HG02588 (cell line): ENCODE data around the gene TRAF1.
A peak's percentile ranks its signal among the peaks of the same experiment; 100 is the strongest.

Experiments
- ATAC-seq: cut with Tn5 transposase; IDR thresholded peaks from one replicate; pipeline ENCODE4 v1.9.1; 2021; ENCODE audit warnings: mild to moderate bottlenecking, moderate library complexity; ENCODE audit not compliant: unreplicated experiment

Gene TRAF1

DNA sequence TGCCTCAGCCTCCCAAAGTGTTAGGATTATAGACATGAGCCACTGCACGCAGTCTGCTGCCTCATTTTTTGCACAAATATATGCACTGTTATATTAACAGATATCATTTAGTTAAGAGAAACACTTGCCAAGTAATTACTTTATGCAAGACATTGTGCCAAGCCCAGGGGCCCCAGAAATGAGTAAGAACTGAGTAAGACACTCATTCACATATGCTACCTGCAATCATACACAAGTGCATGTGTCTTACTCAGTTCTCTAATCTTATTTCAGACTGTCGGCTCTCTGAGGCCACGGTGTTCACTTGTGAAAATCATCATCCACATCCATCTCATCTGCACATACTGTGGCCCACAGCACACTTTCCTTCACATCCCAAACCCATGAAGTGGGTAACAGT, 16.0 kb downstream of the TRAF1 start:
- ATAC-seq = no peak

DNA sequence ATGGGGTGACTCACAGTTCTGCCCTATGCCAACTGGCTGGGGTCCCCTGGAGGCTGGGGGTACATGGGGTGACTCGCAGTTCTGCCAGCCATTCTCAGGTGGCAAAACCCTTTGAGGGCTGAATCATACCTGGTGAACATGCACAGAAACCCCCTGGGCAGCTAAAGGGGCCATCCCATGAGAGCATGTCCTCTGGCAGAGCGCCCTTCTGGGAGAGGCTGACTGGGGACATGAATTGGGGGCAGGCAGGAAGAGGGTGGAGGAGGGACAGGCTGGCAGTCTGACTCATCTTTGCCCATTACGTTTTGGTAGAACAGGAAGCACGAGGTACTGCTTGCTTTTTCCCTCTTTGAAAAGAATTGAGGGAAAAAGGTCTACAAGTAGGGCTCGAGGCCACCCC, 16.7 kb downstream of the TRAF1 start:
- ATAC-seq = no peak

DNA sequence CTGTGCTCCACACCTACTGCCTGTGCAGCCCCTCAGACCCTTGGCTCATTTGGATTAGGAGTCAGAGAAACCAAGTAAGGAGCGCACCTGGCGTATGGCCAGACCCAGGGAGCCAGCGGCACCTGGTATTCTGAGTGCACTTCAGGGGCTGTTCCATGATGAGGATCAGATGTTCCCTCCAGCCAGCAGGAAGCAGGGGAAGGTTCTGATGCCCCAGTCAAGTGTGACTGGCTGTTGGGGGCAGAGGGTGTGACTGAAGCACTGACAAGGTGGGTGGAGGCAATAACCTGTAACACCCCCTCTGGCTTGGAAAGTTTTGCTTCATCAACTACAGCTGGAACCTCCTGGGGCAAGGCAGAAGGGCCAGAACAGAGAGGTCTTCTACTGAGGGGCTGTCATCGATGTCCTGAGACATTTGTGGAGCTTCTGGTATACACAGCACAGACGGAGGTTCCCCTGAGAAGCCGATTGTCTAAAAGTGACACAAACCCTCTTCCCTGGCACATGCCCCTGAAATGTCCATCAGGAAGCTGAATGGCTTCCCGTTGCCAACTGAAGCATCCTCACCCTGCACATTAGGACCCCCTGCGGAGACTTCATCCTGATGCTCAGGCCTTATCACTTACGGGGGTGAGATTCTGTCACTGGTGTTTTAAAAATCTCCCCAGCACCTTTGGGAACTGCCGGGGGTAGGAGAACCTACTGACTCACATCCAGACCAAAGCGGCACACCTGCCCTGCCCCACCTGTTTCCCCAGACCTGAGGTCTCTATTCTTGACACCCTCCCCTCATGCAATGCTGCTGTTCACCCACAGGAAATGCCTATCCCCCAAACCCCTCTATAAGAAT, 21.1 kb downstream of the TRAF1 start:
- no peak for ATAC-seq

DNA sequence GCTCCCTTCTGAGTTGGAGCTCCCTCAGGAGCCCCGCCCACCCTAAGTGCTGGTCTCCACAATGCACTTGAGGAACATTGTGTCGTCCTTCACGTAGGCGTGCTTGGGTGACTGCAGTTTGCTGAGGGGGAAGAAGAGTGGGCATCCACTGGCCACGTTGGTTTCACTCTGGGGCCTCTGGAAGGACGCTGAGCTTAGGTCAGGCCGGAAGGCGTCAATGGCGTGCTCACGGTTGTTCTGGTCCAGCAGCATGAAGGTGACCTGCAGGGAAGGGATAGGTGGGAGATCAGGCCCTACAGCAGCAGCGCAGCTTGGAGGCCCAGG, 21.7 kb downstream of the TRAF1 start:
- ATAC-seq = no peak

DNA sequence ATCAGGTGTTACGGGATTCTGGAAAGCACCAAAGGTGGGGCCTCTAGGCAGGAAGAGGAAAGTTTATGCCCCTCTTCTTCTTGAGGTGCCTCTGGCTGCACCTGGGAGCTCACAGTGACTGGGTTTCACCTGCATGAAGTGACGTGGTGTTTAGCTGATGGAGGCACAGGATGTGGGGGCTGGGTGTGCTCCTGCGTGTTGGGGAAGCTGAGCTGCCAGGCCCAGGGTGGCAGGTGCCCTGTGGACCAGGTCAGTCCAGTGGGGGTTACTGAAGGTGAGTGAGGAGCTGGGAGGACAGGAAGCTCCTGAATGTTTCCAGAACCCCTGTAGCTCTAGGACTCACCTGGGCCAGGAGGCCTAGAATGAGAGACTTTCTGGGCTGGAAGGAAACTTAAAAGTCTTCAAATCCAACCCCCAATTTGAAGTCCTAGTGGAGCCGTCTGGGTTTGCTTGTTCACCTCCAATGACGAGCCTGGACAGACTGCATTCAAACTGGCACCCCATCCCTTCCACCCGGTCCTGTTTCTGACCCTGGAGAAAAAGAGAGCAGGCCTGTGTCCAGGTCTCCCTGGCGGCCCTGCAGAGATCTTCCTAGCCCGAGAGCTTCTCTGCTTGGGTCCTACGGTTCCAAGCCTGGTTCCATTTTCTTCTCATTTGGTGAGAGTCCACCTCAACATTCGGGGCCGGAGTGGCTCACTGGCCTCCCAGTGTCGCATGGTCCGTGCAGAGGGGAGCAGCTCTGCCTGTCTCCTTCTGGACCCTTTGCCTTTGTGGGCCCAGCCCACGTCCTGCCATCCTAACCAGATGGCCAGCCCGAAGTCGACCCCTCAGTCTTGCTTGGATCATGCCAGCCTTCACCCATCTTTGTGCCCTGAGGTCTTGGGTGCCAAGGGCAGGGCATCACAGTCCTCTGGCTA, 22.3 kb downstream of the TRAF1 start:
- ATAC-seq = no peak

DNA sequence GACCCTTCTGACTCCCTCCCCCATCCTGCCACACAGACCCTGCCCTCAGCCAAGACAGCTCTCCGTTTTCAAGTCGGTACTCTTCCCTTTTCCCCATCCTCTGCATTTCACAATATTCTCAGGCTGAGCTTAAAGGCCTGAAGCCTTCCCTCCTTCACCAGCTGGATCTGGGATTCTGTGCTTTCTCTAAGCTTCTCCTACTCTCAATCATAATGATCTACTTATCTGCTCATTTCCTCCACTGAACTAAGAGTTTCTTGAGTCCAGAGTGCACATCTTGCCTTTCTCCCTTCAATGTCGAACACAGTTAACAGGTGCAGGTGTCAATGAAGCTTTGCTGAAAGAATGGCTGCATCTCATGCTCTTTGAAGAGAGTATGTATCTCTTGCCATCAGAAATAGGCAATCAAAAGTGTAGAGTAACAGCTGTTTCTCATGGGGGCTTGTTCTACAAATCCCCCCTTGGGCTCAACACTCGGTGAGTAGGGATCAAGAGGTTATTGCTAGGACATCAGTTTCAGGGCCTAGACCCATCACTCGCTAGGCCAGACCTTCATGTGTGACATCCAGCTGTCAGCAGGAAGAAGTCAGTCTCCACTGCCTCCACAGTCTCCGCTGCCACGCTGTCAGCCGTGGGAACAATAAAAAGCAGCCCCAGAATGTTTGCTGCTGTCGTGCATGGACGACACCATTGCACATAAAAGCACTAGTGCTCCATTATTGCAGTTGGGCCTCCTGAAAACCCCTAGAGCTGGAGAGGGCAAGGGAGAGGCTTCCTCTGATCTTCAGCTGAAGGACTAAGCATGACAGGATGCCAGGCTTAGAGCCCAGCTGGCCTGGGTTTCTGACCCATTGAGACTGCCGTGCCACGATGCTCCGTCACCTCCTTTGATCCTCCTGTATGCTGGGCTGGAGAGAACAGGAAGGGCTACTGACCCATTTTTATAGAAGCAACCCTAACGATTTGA, 23.7 kb downstream of the TRAF1 start:
- ATAC-seq = no peak

DNA sequence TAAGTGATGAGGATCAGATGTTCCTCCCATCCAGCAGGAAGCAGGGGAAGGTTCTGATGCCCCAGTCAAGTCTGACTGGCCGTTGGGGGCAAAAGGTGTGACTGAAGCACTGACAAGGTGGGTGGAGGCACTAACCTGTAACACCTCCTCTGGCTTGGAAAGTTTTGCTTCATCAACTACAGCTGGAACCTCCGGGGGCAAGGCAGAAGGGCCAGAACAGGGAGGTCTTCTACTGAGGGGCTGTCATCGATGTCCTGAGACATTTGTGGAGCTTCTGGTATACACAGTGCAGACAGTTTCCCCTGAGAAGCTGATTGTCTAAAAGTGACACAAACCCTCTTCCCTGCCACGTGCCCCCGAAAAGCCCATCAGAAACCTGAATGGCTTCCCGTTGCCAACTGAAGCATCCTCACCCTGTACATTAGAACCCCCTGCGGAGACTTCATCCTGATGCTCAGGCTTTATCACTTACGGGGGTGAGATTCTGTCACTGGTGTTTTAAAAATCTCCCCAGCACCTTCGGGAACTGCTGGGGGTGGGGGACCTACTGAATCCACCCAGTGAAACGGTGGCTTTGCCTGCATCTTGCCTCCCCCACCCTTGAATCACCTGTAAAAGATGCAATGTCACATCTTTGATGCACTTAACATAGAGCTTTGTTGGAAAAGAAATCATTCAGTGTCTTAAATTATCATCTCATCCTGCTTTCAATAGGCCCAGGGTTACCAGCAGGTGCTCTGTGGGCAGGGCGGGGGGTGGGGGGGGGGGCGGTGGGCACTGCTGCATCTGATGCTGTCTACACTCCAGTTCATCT, 24.6 kb downstream of the TRAF1 start:
- no peak for ATAC-seq

DNA sequence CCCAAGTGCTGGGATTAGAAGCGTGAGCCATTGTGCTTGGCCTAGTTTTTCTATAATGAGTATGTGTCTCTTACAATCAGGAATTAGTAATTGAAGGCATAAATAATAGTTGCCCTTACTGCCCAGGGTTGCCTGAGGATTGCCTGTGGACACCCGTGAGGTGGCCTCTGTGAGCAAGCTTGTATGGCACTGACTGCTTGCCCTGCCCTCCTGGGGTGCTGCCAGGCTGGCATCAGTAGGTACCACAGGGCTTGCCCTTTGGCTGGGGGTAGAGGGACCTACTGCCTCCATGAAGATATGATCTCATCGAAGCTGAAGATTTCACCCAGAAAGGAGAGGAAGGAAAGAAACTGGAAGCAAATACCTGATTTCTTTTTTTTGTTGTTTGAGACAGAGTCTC, 25.8 kb downstream of the TRAF1 start:
- ATAC-seq = no peak

DNA sequence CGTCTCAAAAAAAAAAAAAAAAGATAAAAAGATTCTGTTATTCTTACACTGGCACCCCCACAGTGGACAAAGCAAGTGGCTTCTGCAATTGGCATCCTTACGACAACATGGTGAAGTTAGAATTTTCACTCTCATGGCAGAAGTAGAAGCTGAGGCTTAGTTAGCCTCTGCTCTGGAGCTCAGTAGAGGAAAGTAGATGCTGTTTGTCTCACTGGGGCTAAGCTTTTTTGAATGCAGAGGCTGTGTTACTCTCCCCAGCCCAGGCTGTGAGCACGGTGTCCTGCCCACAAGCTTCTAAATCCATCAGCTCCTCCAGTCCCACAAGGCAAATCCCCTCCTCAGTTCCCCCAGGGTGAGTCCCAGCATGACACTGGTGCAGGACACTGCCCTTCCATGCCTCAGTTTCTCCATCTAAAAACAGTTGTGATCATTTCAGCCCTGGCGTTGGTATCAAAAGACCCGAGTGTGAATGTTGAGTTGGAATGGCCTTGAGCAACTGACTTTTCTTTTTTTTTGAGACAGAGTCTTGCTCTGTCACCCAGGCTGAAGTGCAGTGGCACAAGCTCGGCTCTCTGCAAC, 27.0 kb downstream of the TRAF1 start:
- ATAC-seq = no peak

DNA sequence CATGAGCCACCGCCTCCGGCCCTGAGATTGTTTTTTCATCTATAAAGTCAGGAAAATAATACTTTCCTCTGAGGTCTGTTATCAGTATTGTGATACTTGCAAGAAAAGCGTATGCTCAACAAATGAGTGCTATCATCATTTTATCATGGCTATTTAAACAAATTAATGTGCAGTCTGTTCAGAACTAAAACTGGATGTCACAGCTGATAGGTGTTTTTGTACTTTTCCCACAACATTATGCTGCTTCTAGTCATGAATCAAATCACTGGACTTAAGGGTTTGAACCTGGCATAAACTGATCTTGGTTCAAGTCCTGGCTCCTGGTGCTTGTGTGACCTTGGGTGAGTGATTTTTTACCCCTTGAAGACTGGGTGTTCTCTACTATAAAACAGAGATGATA, 28.2 kb downstream of the TRAF1 start:
- ATAC-seq = no peak

DNA sequence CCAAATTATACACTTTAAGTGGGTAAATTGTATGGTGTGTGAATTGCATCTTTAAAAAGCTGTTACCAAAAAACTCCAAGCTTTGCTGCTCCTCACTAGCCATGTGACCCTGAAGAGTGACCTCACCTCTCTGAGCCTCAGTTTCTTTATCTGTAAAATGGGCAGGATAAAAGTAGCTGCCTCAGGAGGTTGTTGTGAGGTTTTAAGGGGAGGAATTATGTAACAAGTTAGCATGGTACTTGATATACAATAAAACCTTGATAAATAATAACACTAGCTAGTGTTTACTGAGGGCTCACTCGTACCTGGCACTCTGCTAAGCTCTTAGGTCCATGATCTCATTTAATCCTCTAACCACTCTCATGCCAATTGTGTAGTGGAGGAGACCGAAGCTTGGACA, 30.6 kb downstream of the TRAF1 start:
- ATAC-seq = no peak

DNA sequence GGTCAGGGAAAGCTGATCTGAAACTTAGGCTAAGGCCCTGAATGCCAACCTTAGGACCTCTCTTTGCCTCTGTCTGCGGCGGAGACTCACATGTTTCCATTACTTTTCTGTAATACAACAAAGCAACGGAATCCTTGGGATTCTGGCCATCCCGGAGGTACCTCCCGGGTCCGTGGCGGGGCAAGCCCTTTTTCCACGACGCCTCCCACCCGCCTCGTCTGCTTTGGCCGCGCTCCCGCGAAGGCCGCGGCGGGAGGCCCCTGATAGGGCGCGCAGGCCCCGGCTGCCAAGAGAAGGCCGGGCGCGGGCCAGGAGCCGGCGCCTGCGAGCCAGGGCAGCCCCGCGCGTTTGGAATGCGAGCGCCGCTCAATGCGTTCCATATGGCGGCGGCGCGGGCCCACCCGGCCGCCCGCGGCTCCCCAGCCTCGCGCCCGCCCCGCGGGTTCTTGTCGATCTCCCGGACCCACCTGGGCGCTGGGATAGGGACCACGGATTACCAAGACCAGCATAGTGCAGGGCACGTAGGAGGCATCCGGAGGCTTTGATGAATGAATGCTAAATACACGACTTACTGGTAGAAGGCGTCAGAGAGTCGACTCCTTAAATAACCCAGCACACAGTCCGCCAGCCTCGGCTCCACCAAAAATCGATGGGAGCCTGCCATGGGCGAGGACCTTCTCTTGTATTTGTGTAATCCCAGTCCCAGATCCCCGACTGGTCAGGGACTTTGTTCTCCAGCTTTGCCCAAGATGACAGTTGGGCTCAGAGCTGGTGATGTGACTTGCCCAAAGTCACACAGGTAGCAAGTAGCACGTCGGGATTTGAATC, 32.1 kb downstream of the TRAF1 start:
- ATAC-seq = no peak

DNA sequence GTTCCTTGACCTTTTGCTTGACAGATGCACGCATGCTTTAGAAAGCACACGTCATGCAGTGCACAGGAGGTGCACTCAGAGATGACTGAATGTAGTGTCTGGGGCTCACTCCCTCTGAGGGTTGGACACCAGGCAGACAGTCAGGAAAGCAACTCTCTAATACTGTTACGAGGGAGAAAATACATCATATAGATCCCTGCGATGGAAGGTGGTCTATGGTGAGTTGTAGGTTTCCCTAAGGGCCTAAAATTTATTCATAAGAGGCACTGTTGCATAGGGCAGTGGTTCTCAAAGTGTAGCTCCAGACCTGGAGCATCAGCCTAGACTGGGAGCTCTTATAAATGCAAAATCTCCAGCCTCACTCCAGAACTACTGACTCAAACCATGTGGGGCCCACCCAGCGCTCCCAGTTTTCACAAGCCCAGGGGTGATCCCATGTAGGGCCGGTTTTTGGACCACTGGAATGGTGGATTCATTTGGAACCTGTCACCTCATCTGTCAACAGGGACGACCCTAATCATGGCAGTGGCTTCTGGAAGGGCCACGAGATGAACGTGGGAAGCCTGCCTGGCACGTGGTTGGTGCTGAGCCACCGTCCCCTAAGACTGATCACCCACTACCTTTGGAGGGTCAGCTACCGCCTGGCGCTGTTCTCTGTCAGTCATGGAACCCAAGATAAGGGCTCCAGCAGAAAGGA, 32.8 kb downstream of the TRAF1 start:
- ATAC-seq = no peak

DNA sequence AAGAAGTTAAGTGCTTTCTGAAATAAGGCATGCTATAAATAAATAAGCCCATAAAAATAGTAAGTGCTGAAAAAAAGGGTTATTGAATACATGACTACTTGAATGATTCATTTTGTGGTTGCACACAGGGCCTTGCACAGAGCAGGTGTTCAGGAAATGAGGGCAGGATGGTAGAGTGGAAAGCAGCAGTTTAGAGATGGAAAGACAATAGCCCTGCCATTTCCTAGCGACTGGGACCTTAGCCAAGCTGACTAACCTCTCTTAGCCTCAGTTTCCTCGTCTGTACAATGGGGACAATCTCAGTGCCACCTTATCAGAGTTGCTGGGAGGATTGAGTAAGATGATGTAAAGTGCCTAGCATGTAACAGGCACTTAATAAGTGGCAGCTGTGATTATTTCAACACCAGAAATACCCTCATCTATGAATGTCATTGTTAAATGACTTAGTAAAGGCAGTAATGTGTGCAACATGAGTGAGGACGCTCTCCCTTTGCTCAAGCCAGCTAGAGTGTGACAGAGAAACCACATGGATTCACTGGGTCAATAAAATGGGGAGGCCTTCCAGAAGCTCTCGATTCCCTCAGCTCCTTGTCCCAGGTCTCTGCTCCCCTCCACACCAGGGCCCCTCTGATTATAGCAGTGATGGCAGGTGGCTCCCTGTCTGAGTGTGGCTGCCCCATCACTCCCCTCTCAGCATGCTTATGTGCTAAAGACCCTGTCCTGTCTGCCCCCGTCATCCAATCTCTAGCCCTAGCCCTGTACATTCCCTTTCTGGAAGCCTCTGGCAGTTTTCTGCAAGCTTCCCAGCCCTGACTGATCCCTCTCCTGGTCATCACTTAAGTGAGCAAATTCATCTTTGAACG, 33.6 kb downstream of the TRAF1 start:
- ATAC-seq = peak; percentile 59

DNA sequence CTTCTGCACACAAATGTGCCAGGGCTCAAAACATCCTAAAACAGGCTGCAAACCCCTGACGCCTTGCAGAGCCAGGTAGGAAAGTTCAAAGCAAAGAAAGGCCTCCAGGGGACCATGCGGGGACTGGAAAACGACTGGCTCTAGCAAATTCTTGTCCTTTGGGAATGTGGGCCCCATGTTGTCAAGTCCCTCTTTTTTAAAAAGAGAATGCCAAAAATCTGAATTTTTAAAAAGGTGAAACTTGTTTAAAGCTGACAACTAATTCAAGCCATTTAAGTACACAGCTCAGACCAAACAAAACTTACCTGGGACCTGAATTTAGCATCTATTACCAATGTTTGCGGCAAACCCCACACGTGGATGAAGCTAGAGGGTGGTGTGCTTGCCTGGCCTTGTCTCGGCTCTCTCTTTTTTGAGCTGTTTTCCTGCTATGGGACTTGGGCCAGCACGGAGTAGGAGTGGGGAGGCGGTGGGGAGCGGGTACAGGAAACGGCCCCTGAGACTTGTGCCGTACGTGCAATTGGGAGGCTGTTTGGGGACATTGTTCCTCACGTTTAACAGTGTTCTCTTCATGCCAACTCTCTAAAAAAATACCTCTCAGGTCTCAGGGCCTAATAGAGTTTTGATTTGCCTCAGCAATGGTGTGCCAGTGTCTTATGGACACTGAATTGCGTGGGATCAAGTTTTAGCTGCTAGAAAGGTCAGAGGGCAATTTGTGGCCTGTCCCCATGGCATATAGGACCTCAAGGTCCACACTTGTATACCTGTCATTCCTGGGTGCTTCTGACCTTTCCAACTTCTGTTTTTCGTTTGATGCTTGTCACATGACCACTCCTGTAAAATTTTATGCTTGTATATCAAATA, 34.5 kb downstream of the TRAF1 start:
- peak; percentile 37 for ATAC-seq

DNA sequence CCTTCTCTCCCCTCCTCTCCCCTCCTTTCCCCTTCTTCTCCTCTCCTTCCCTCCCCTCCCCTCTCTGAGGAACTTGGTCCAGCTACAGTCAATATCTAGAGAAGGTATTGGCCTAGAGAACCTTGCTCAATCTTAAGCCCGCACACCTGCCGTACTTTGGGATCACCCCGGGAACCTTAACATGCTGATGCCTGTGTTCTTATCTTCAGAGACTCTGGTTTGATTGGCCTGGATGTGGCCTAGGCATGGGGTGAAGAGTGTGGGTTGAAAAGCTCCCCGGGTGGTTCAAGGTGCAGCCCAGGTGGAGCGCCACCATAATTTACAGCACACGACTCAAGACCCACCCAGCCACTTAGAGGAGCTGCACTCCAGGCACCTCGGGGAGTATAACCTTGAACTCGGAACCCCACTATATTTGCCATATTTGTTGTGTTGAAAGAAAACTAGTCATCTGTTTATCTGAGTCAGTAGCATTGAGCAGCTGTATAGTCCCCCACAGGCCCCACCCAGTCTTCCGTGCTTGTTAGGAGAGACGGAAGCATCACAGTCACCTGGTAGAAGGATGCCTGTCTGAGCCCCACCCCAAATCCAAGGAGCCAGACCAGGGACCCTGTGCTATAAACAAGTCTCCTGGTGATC, 35.2 kb downstream of the TRAF1 start:
- ATAC-seq = no peak
